HepG2 (cell line): ENCODE measurements around the gene ENDOG. TPM values are rescaled to one million over a fixed set of nuclear protein-coding genes. Genes with fewer than 3 reads are reported as not detected.
A peak's percentile ranks its signal among the peaks of the same experiment; 100 is the strongest.

ENCODE experiments used
- ARHGAP35 ChIP-seq: sonication (generic); formaldehyde crosslinking; IDR thresholded peaks from 2 replicates; pipeline ENCODE4 v1.9.0; 2022; ENCODE audit warnings: mild to moderate bottlenecking, inconsistent platforms, moderate library complexity, missing genetic modification reagents, borderline replicate concordance
- DPF2 ChIP-seq: sonication (generic); formaldehyde crosslinking; IDR thresholded peaks from 2 replicates; pipeline ENCODE4 v1.4.0; 2020; ENCODE audit warnings: mild to moderate bottlenecking, low read depth, missing genetic modification reagents, borderline replicate concordance
- ERF ChIP-seq: IDR thresholded peaks from 2 replicates; pipeline ENCODE4 v1.6.1; 2018; ENCODE audit warnings: missing biosample characterization, missing genetic modification reagents
- GATAD1 ChIP-seq: IDR thresholded peaks from 2 replicates; pipeline ENCODE4 v1.6.1; 2016; ENCODE audit warnings: missing genetic modification reagents, missing compliant biosample characterization
- HMGA1 ChIP-seq: sonication (generic); formaldehyde crosslinking; conservative IDR thresholded peaks from 2 replicates; pipeline ENCODE4 v1.4.0; 2020; ENCODE audit warnings: missing genetic modification reagents
- HNRNPK ChIP-seq: fragments of 200-400 bp; formaldehyde crosslinking; IDR thresholded peaks from 2 replicates; pipeline ENCODE4 v1.6.1; 2018; ENCODE audit warnings: low read length, low read depth, moderate library complexity, mild to moderate bottlenecking; ENCODE audit not compliant: poor library complexity, severe bottlenecking
- KAT2B ChIP-seq: fragments of 150-350 bp; IDR thresholded peaks from 2 replicates; pipeline ENCODE4 v1.6.1; 2014; ENCODE audit warnings: low read depth, low read length, borderline replicate concordance
- KLF6 ChIP-seq: IDR thresholded peaks from 2 replicates; pipeline ENCODE4 v1.8.0; 2016; ENCODE audit warnings: missing biosample characterization, missing genetic modification reagents
- MED8 ChIP-seq: sonication (generic); formaldehyde crosslinking; IDR thresholded peaks from 2 replicates; pipeline ENCODE4 v1.8.1; 2023; ENCODE audit warnings: mild to moderate bottlenecking, missing genetic modification reagents; ENCODE audit not compliant: insufficient replicate concordance
- NFE2L1 ChIP-seq: sonication (generic); formaldehyde crosslinking; IDR thresholded peaks from 2 replicates; pipeline ENCODE4 v1.4.0; 2020; ENCODE audit warnings: missing genetic modification reagents, mild to moderate bottlenecking, borderline replicate concordance
- PITX1 ChIP-seq: sonication (generic); formaldehyde crosslinking; IDR thresholded peaks from 2 replicates; pipeline ENCODE4 v1.5.1; 2020; ENCODE audit warnings: mild to moderate bottlenecking, missing genetic modification reagents
- RAD51 ChIP-seq: fragments of 450-650 bp; IDR thresholded peaks from 2 replicates; pipeline ENCODE4 v1.6.1; 2016; ENCODE audit warnings: borderline replicate concordance
- RFX1 ChIP-seq: fragments of 450-650 bp; IDR thresholded peaks from 2 replicates; pipeline ENCODE4 v1.6.1; 2017
- SMAD3 ChIP-seq: sonication (generic); formaldehyde crosslinking; IDR thresholded peaks from 2 replicates; pipeline ENCODE4 v1.4.0; 2020; ENCODE audit warnings: missing genetic modification reagents
- SP4 ChIP-seq: sonication (generic); formaldehyde crosslinking; IDR thresholded peaks from 2 replicates; pipeline ENCODE4 v1.8.1; 2023; ENCODE audit warnings: mild to moderate bottlenecking, missing genetic modification reagents
- ZFP62 ChIP-seq: sonication (generic); formaldehyde crosslinking; IDR thresholded peaks from 2 replicates; pipeline ENCODE4 v1.4.0; 2020; ENCODE audit warnings: missing genetic modification reagents
- ZNF253 ChIP-seq: sonication (generic); formaldehyde crosslinking; IDR thresholded peaks from 2 replicates; pipeline ENCODE4 v1.8.0; 2022; ENCODE audit warnings: mild to moderate bottlenecking, missing genetic modification reagents, borderline replicate concordance
- ZNF274 ChIP-seq: sonication (generic); formaldehyde crosslinking; IDR thresholded peaks from 2 replicates; pipeline ENCODE4 v1.5.1; 2020; ENCODE audit warnings: mild to moderate bottlenecking, missing genetic modification reagents
- ZNF335 ChIP-seq: sonication (generic); formaldehyde crosslinking; IDR thresholded peaks from 2 replicates; pipeline ENCODE4 v1.4.0; 2020; ENCODE audit warnings: missing genetic modification reagents
- ZNF383 ChIP-seq: sonication (generic); formaldehyde crosslinking; IDR thresholded peaks from 2 replicates; pipeline ENCODE4 v1.4.0; 2020; ENCODE audit warnings: missing genetic modification reagents, mild to moderate bottlenecking, borderline replicate concordance
- ZNF607 ChIP-seq: sonication (generic); formaldehyde crosslinking; IDR thresholded peaks from 2 replicates; pipeline ENCODE4 v1.5.1; 2020; ENCODE audit warnings: missing genetic modification reagents, mild to moderate bottlenecking, borderline replicate concordance
- ZNF614 ChIP-seq: IDR thresholded peaks from 2 replicates; pipeline ENCODE4 v1.6.1; 2018; ENCODE audit warnings: missing biosample characterization, missing genetic modification reagents, inconsistent platforms, borderline replicate concordance
- ZNF770 ChIP-seq: sonication (generic); formaldehyde crosslinking; IDR thresholded peaks from 2 replicates; pipeline ENCODE4 v1.5.0; 2020; ENCODE audit warnings: mild to moderate bottlenecking, missing genetic modification reagents
- ZZZ3 ChIP-seq: sonication (generic); formaldehyde crosslinking; IDR thresholded peaks from 2 replicates; pipeline ENCODE4 v1.4.0; 2020; ENCODE audit warnings: missing genetic modification reagents, mild to moderate bottlenecking, borderline replicate concordance
- polyA plus RNA-seq, 8 experiments: library from polyadenylated mRNA; depleted of rRNA in 3 of 8; stranded (reverse) in 7 of 8; unstranded in 1 of 8; fragments of >200 nt; fragmentation: Illumina TruSeq in 4 of 8; extraction: Trizol in 4 of 8; gene quantifications; 2 replicates each; pipeline versions ENCODE4 v1.2.1 to v1.2.3, GENCODE V29; 2011 to 2016; ENCODE audit warnings: low read depth in 4 of 8, missing spikeins in 1 of 8, mixed read lengths in 1 of 8; ENCODE audit not compliant: insufficient read depth in 1 of 8
- total RNA-seq, 5 experiments: library from RNA; depleted of rRNA; stranded (reverse); fragments of >200 nt; fragmentation: Illumina TruSeq; extraction: Trizol; gene quantifications; 2 replicates each; pipeline ENCODE4 v1.2.3, GENCODE V29; 2016; ENCODE audit warnings: low read depth in 1 of 5
- TF ChIP-seq, protein P1 (sequence below): sonication (generic); formaldehyde crosslinking; IDR thresholded peaks from 2 replicates; pipeline ENCODE4 v1.5.1; 2020; ENCODE audit warnings: missing genetic modification reagents, mild to moderate bottlenecking, borderline replicate concordance
- TF ChIP-seq, protein P2 (sequence below): sonication (generic); formaldehyde crosslinking; IDR thresholded peaks from 2 replicates; pipeline ENCODE4 v1.8.1; 2023; ENCODE audit warnings: mild to moderate bottlenecking, inconsistent platforms, moderate library complexity, missing genetic modification reagents, borderline replicate concordance

The ENDOG gene
- total and polyA plus RNA-seq, 2 of the 13 experiments (the other 11 are each of a cell fraction or from before 2014, with no cell fraction given): 26.3 to 28.8 TPM

DNA sequence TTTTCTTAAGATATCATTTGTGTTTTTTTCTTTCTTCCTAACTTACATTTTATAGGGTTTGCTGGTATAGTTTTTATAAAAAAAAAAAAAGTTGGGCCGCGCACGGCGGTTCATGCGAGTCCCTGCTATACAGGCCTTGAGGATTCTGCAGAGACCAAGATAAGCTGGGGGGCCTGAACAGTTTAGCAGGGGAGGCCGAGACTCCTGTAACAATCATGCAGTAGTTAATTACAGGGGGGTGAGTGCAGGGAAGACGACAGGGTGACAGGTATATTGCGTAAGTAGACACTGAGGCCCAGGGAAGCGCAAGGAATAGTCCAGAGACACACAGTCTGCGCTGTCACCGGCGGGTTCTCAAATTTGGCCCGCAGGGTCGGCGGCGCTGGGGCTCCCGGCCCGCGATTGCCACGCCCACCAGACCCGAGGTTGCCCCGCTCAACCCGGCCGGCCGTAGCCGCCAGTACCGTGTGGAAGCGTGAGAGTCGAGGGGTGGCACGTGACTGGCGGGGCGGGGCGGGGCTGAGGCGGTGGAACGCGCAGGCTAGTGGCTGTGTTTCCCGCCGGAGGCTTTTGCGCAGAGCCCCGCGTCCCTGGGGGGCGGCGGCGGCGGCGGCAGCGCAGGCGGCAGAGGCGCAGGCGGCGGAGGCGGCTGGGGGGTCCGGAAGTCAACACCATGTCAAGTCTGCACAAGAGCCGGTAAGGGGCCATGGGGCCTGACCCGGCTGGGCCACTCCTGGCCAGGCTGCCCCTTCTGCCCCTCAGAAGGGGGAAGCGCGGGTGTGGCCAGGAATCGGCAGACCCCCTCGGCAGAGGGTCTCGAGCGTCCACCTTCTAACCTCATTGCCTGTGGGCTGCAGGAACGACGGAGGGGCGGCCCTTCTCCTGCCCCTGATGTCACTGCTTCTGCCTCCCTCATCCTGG lies 31.4 kb upstream of the ENDOG start, which contains the start of gene TBC1D13 (continued):
- TF ChIP-seq ZNF770 (CRISPR knock-in tag): peak; percentile 69
- peak; percentile 62; the same call in 1 of the 2 replicates for TF ChIP-seq PITX1 (CRISPR knock-in tag)
- TF ChIP-seq ERF (CRISPR knock-in tag): peak; percentile 93
- peak; percentile 93 for TF ChIP-seq GATAD1
- TF ChIP-seq, protein P1, sequence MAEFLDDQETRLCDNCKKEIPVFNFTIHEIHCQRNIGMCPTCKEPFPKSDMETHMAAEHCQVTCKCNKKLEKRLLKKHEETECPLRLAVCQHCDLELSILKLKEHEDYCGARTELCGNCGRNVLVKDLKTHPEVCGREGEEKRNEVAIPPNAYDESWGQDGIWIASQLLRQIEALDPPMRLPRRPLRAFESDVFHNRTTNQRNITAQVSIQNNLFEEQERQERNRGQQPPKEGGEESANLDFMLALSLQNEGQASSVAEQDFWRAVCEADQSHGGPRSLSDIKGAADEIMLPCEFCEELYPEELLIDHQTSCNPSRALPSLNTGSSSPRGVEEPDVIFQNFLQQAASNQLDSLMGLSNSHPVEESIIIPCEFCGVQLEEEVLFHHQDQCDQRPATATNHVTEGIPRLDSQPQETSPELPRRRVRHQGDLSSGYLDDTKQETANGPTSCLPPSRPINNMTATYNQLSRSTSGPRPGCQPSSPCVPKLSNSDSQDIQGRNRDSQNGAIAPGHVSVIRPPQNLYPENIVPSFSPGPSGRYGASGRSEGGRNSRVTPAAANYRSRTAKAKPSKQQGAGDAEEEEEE (CRISPR knock-in tag): no peak
- TF ChIP-seq KAT2B: no peak
- TF ChIP-seq, protein P2, sequence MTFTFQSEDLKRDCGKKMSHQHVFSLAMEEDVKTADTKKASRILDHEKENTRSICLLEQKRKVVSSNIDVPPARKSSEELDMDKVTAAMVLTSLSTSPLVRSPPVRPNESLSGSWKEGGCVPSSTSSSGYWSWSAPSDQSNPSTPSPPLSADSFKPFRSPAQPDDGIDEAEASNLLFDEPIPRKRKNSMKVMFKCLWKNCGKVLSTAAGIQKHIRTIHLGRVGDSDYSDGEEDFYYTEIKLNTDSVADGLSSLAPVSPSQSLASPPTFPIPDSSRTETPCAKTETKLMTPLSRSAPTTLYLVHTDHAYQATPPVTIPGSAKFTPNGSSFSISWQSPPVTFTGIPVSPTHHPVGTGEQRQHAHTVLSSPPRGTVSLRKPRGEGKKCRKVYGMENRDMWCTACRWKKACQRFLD: peak; percentile 73; the same call in 1 of the 2 replicates
- peak; percentile 95 for TF ChIP-seq SP4 (CRISPR knock-in tag)
- no peak for TF ChIP-seq HMGA1 (CRISPR knock-in tag)
- no peak for TF ChIP-seq ZFP62 (CRISPR knock-in tag)
- TF ChIP-seq ZZZ3 (CRISPR knock-in tag): peak; percentile 76; the same call in 1 of the 2 replicates
- TF ChIP-seq ZNF614 (CRISPR knock-in tag): peak; percentile 92; the same call in 1 of the 2 replicates
- no peak for TF ChIP-seq ZNF383 (CRISPR knock-in tag)
- TF ChIP-seq DPF2 (CRISPR knock-in tag): no peak
- peak; percentile 92 for TF ChIP-seq KLF6 (CRISPR knock-in tag)
- no peak for TF ChIP-seq RFX1
- peak; percentile 97; the same call in 1 of the 2 replicates for TF ChIP-seq ZNF607 (CRISPR knock-in tag)
- TF ChIP-seq ZNF274 (CRISPR knock-in tag): peak; percentile 95
- no peak for TF ChIP-seq ZNF335
- TF ChIP-seq NFE2L1 (CRISPR knock-in tag): 0 out of 2 replicates have a peak, but pooled peaks have one; percentile 39
- peak; percentile 81 for TF ChIP-seq HNRNPK
- peak; percentile 77 for TF ChIP-seq MED8 (CRISPR knock-in tag)
- TF ChIP-seq SMAD3 (CRISPR knock-in tag): peak; percentile 76
- TF ChIP-seq ARHGAP35 (CRISPR knock-in tag): peak; percentile 92
- peak; percentile 72 for TF ChIP-seq RAD51
- TF ChIP-seq ZNF253 (CRISPR knock-in tag): peak; percentile 96
